NB4 (cell line): ENCODE data around the gene LDLRAD4.

Source experiments
- CTCF ChIP-seq: IDR thresholded peaks from one replicate; pipeline ENCODE4 v1.5.1; 2012; ENCODE audit warnings: low read depth, low read length
- POLR2A ChIP-seq: IDR thresholded peaks from 2 replicates; pipeline ENCODE4 v1.6.1; 2011; ENCODE audit warnings: mild to moderate bottlenecking; ENCODE audit not compliant: insufficient read length; ENCODE audit errors: extremely low read depth

- no peak for TF ChIP-seq CTCF
- TF ChIP-seq POLR2A, result no peak
Observed at GRCh38 chr18:13399511-13399910, 181.0 kb downstream of the LDLRAD4 start.
